SKM-1 (cell line): ENCODE measurements around the gene SQSTM1.
"Not testable (repeated sequence)": the region's sequence is repeated elsewhere in the genome, so short reads cannot be mapped to it uniquely, and the experiment has no call there.

Experiments used
- DNase-seq: peaks from one replicate; lab custom pipeline; 2025; ENCODE audit not compliant: unreplicated experiment; lab: John Stamatoyannopoulos, UW

Gene SQSTM1

DNA sequence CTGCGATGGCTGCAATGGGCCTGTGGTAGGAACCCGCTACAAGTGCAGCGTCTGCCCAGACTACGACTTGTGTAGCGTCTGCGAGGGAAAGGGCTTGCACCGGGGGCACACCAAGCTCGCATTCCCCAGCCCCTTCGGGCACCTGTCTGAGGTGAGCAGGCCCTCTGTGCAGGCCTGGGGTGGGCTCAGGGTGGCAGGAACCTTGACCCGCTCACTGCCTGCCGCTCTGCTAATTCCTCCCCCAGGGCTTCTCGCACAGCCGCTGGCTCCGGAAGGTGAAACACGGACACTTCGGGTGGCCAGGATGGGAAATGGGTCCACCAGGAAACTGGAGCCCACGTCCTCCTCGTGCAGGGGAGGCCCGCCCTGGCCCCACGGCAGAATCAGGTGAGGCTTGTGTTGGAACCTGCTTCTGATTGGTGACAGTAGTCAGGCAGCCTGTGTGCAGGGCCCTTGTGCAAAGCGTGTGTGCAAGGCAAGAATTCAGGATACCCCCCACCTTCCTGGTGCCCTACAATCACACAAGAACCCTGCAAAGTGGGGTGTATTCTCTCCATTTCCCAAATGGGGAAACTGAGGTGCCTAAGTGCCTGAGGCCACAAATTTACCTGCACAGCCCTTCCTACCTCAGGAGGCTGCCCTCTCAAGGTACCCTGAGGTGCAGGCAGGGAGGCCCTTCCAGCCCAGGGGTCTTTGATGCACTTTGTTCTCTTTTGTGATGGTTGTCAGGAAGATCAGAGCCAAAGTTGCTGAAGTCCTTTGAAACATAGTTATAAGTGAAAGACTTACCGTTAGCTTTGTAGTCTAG lies 3.4 kb downstream of the SQSTM1 start:
- no peak for DNase-seq

DNA sequence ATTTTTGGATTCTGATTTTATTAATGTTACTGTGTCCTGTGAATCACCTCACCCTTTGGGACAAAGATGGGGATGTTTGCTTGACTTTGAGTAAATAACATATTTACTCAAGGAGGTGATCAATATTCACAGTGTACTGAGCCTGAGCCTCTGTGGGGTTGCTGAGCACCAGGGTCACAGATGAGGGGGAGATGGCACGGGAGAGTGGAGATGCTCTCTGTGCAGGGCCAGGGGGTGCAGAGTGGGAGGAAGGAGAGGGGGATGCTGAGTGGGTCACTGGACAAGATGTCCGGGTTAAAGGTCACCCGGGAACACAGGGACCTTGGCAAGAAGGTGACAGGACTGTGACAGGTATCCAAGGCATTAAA lies 4.0 kb downstream of the SQSTM1 start:
- DNase-seq, result no peak

DNA sequence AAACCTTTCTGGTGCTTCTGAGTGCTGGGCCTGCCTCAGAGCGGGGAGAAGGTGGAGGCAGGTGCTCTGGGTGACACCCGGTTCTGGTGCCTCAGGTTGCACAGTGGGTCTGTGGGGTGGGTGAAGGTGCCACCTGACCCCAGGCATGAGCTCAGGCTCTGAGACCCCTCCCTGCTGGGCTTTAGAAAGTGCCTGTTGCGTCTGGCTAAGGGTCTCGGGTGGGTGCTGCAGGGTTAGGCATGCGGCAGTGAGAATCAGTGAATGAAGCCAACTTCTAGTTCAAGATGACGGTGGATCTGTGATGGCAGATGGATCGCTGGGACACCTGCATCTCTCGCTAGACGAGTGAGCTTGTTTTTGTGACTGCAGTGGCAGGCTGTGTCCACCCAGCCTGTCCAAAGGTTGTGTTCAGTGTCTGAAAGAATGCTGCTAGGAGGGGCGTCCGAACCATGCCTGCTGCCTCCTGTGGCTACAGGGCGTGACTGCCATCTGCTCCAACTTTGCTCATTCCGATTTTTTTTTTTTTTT lies 5.0 kb downstream of the SQSTM1 start:
- DNase-seq, result no peak

DNA sequence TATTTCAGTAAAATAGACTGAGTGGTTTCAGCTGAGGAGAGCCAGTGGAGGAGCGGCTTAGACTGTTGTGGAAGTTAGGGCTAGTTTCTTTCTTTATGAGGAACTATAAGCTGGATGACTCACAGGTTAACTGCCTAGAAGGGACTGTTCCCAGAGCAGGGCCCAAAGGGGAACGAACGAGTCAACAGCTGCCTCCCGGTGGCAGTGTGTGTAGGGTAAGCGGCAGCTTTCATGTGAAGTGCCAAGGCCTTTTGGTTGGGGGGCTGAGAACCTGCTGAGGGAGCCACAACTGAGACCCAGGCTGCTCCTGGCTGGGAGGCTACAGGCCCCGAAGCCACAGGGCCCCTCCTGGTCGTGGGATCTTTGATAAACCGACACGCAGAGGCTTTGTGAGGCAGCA lies 7.0 kb downstream of the SQSTM1 start:
- peak; percentile 76 for DNase-seq

DNA sequence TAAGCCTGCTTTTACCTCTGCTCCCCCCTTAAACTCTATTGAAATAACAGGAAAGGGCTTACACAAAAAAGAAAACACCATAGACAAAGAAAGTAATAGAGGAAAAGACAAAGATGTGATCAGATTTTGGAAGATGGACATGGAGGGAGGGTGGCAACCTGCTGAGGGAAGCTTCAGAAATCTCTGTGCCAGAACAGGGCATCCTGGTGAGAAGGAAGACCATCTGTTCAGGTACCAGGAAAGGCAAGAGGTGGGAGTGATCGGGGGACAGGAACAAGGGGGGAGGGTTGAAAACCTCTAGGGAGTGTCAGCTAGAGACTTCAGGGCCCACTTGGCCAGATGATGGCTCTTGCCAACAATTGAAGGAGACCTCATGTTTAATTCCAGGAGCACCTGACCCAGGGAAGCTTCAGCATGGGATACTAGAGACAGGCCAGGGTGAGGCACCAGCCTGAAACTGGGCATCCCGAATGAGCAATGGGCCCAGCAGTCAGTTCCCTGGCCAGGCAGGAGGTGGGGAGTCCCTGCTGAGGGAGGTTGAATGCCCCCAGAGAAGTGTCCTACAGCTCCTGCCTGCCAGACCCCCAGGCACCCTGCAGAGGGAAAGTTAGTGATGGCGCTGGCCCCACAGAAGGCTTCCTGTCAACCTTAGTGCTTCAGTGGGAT lies 8.2 kb downstream of the SQSTM1 start:
- DNase-seq, result no peak

DNA sequence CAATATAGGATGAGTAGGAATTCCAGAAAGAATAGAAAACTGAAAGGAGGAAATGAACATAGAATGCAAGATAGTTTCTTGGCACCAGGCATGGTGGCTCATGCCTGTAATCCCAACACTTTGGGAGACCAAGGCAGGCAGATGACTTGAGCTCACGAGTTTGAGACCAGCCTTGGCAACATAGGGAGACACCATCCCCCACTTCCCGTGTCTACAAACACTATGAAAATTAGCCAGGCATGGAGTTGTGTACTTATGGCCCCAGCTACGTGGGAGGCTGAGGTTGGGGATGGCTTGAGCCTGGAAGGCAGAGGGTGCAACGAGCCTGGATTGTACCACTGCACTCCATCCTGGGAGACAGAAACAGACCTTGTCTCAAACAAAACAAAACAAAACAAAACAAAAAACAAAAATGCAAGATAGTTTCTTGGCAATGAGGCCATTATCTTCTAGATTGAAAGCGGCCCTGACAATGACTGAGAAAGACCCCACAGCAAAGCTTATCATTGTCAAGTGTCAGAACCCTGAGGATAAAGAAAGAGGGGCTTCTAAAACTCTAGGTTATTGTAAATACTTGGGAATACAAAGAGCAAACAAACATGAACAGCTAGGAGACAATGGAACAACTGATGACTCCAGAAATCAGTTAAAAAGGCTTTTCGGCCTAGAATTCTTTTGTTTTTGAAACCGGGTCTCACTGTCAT lies 9.2 kb downstream of the SQSTM1 start:
- no peak for DNase-seq

DNA sequence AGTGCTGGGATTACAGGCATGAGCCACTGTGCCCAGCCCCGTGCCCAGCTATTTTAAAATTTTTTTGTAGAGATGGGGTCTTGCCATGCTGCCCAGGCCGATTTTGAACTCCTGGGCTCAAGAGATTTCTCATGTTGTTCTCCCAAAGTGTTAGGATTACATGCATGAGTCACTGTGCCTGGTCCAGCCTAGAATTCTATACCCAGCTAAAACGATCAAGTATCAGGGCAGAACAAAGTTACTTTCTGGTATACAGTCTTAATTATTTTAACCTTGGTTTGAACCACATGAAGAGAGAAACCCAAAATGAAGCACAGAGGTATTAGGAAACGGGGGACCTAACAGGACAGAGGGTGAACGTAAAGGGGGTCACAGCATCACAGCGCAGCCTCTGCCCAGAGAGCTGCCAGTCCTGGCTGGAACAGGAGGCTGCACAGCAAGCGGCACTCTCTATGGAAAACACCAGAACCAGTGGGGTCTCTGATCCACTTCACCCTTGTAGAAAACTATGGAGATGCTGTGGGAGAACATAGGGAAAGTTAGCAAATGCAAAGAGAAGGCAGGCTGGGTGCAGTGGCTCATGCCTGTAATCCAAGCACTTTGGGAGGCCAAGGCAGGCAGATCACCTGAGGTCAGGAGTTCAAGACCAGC lies 10.2 kb downstream of the SQSTM1 start:
- DNase-seq, result no peak

DNA sequence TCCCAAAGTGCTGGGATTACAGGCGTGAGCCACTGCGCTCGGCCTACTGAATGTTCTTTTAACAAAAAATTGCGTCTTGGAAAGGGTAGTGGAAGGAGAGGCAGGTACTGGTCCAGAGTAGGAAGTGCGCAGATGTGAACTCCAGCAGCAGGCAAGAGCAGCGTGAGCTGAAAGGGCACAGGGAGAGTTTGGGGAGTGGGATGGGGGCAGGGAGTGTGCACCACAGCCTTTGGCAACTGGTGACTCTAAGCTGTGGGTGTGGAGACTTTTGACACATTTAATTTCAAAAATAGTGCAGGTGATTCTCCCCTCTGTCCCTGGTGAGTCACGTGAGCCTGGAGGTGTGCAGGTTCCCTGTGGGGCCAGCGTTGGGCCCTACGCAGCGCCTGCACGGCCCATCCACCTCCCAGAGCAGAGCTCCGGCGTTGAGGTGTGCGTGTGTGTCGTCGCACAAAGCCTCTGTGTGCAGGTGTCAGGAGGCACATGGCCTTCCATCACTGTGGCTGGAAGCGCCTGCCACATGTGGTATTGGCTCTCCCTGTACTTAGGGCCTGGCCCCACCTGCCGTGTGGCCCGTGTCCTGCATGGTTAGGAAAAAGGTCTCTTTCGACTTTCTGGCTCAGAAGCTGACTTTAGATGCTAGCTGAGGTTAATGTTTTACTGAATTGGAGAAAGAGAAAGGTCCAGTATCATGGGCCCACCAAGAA lies 11.5 kb downstream of the SQSTM1 start:
- DNase-seq, result no peak

DNA sequence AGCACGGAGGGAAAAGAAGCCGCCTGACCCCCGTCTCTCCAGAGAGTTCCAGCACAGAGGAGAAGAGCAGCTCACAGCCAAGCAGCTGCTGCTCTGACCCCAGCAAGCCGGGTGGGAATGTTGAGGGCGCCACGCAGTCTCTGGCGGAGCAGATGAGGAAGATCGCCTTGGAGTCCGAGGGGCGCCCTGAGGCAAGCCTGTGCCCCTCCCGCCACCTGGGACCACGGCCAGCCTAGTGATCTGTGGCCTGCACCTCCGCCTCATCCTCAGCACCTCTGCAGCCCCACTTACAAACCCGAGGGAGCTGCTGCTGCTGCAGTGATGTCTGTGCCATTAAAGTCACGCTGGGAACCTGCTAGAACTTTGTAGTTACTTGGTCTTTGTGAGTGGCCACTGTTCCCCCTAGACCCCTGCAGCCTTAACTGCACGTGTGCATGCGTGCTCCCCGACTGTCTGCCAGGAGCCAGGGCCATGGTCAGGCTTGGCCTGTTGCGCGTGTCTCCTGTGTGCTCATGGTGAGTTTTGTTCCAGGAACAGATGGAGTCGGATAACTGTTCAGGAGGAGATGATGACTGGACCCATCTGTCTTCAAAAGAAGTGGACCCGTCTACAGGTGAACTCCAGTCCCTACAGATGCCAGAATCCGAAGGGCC lies 12.5 kb downstream of the SQSTM1 start:
- DNase-seq, result no peak

DNA sequence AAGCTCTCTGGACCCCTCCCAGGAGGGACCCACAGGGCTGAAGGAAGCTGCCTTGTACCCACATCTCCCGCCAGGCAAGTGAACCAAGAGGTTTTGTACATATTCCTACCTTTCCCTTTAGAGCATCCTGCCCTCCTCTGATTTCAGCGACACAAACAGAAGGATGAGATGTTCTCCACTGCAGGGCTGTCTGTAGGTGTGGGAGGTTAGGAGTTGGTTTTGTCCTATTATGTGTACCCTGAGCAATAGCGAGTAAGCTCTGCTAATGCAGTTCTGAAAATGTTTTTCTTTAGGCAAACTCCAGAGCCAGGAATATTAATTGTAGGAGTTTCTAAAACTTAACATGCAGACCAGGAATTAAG lies 13.0 kb downstream of the SQSTM1 start:
- DNase-seq, result no peak

DNA sequence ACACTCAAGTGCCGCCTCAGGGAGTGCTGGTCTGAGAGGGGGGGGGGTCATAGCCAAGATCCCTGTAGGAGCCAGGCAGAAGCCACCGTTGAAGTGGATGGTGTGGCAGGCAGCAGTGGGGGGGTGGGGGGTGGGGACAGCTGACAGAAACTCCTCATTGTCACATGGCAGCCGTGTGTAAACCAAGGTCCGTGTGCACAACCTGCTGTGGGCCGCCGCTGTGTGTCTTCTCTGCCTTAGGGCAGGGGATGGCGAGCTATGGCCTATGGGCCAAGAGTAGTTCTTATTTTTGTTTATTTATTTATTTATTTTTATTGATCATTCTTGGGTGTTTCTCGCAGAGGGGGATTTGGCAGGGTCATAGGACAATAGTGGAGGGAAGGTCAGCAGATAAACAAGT lies 13.4 kb downstream of the SQSTM1 start:
- DNase-seq, result no peak

DNA sequence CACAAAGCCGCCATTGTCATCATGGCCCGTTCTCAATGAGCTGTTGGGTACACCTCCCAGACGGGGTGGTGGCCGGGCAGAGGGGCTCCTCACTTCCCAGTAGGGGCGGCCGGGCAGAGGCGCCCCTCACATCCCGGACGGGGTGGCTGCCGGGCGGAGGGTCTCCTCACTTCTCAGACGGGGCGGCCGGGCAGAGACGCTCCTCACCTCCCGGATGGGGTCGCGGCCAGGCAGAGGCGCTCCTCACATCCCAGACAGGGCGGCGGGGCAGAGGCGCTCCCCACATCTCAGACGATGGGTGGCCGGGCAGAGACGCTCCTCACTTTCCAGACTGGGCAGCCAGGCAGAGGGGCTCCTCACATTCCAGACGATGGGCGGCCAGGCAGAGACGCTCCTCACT lies 14.2 kb downstream of the SQSTM1 start:
- DNase-seq, result not testable (repeated sequence)

DNA sequence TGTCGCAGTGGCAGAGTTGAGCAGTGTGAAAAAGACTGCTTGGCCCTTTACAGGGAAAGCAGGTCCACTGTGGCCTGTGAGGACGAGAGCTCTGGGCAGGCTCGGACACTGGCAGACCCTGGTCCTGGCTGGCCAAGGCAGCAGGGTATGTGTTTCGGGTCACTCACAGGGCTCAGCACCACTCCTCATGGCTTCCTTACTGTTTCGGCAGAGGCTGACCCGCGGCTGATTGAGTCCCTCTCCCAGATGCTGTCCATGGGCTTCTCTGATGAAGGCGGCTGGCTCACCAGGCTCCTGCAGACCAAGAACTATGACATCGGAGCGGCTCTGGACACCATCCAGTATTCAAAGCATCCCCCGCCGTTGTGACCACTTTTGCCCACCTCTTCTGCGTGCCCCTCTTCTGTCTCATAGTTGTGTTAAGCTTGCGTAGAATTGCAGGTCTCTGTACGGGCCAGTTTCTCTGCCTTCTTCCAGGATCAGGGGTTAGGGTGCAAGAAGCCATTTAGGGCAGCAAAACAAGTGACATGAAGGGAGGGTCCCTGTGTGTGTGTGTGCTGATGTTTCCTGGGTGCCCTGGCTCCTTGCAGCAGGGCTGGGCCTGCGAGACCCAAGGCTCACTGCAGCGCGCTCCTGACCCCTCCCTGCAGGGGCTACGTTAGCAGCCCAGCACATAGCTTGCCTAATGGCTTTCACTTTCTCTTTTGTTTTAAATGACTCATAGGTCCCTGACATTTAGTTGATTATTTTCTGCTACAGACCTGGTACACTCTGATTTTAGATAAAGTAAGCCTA lies 15.7 kb downstream of the SQSTM1 start:
- no peak for DNase-seq

DNA sequence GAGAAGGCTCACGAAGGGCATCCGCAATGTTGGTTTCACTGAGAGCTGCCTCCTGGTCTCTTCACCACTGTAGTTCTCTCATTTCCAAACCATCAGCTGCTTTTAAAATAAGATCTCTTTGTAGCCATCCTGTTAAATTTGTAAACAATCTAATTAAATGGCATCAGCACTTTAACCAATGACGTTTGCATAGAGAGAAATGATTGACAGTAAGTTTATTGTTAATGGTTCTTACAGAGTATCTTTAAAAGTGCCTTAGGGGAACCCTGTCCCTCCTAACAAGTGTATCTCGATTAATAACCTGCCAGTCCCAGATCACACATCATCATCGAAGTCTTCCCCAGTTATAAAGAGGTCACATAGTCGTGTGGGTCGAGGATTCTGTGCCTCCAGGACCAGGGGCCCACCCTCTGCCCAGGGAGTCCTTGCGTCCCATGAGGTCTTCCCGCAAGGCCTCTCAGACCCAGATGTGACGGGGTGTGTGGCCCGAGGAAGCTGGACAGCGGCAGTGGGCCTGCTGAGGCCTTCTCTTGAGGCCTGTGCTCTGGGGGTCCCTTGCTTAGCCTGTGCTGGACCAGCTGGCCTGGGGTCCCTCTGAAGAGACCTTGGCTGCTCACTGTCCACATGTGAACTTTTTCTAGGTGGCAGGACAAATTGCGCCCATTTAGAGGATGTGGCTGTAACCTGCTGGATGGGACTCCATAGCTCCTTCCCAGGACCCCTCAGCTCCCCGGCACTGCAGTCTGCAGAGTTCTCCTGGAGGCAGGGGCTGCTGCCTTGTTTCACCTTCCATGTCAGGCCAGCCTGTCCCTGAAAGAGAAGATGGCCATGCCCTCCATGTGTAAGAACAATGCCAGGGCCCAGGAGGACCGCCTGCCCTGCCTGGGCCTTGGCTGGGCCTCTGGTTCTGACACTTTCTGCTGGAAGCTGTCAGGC lies 16.6 kb downstream of the SQSTM1 start:
- DNase-seq, result no peak

DNA sequence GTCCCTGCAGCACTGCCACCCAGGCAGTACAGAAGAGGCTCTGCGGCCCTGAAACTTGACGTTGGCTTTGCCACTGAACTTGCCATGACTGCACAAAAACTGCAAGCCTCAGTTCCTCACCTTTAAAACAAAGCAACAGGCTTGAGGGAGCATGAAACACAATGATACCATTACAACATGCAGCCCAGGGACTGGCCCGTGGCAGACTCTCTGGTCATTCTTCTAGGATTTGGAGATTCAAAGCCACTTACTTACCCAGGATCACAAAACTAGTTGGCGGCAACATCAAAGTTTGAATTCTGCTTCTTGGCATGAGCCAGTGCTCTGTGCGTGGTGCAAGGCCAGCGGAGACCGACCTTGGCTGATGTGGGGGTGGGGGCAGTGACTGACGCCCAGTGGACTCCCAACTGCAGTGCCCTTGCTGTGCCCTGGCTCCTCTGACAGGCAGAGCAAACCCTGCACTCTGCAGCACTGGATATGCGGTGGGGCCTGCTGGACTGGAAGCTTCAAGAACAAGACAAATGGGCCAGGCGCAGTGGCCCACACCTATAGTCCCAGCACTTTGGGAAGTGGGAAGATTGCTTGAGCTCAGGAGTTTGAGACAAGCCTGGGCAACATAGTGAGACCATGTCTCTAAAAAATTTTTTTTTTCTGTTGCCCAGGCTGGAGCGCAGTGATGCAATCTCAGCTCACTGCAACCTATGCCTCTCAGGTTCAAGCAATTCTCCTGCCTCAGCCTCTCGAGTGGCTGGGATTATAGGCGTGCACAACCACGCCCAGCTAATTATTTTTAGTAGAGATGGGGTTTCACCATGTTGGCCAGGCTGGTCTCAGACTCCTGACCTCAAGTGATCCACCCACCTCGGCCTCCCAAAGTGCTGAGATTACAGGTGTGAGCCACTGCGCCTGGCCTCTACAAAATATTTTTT lies 18.9 kb downstream of the SQSTM1 start:
- no peak for DNase-seq

DNA sequence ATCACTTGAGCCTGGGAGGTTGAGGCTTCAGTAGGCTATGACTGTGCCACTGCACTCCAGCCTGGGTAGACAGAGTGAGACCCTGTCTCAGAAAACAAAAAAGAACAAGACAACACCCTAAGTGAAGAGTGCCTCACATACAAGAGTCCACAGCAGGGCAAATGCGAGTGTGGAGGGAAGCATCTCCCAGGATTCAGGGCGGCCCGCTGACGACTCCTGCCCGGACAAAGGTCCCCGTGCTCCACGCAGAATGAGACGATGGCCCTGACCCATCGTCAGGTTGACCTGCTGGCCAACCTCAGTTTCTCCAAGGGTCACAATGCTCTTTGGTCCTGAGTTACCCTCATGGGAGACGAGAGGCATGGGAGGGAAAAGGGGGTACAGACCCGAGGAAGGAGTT lies 19.6 kb downstream of the SQSTM1 start:
- no peak for DNase-seq

DNA sequence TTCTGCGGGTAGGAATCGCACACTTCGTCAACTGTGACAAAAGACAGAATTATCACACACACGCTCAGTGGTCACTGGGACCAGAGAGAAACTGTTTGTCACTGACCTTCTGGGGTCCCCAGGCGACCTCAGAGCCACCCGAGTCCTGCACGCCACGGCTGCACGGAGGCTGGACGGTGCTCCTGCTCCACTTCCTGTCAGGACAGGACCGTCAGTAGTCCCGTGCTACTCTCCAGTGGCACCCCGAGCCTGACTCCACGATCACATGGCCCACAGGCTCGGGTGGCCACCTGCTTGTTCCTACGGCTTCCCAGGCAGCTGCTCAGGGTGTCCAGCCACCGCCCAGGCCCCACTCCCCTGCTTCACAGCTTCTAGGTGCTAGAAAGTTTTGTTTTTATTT lies 20.1 kb downstream of the SQSTM1 start:
- no peak for DNase-seq
